Ureter (tissue), 1 donor: Measurements from ENCODE around the gene TBCD. TPM values are rescaled to one million over a fixed set of nuclear protein-coding genes. Genes with fewer than 3 reads are reported as not detected.

Experiments
- total RNA-seq: library from RNA; stranded (reverse); gene quantifications from one replicate; pipeline ENCODE4 v1.2.4, GENCODE V29; 2023
- donor health status: DM: yes; HTN: yes; CAD: no.

The TBCD gene
- total RNA-seq, 1 donor from 2014 or later, result 122 TPM

Other genes with a start within 250 kb of the TBCD start
- 67.2 TPM for gene FOXK2, start 232.3 kb upstream of the TBCD start, total RNA-seq
- gene WDR45B, start 103.6 kb upstream of the TBCD start, total RNA-seq, result 96.0 TPM
- 18.9 TPM for gene RAB40B, start 53.4 kb upstream of the TBCD start, total RNA-seq
- 25.7 TPM for gene FN3KRP, start 35.4 kb upstream of the TBCD start, total RNA-seq
- 27.0 TPM for gene FN3K, start 16.4 kb upstream of the TBCD start, total RNA-seq
- 19.3 TPM for gene ZNF750, start 88.0 kb downstream of the TBCD start, total RNA-seq